Measurements from ENCODE around the gene KCNN1.
"Not testable (repeated sequence)": the region's sequence is repeated elsewhere in the genome, so short reads cannot be mapped to it uniquely, and the experiment has no call there.

Gene KCNN1

DNA sequence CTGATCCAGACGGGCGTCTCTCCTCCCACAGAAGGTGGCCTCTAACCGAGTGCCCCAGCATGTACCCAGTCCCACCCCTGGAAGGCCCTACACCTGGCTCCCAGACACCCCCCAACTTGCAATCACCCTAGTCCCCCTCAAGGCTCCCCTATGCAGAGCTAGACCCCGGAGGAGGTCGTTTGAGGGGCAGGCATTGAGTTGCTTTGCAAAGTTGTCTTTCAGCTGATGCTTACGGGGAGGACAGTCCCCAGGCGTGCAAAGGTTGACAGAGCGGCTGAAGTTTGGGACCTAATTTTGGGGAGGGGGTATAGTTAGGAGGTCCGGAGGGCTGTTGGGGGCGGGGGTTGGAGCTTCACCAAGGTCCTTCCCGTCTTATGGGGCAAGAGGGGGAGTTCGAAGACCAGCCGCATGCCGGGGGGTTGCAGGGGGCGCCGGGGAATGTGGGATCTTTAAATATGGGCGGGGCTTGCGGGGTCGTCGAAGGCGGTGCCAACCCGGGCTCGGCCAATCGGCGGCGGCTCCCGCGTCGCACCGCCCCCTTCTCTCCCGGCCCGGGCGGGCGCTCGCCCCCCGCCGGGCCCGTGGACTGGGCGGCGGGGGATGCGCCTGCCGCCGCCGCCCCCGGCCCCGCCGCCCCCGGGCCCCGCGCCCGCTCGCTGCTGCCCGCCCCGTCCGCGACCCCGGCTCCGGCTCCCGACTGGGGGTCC lies at the start of gene KCNN1:
TSS of gene KCNN1 (plus strand) at position 558 of the 707 bp plus-strand sequence. CDS start 6,782 bp downstream, outside the sequence.
- peaks cover 15% of the 10 kb centered on the region for H3K4me1 Mint-ChIP-seq
- peak within 1 kb of the TSS; percentile 44 for H3K4me3 Mint-ChIP-seq
- no peaks in the 10 kb centered on the region for H3K36me3 Mint-ChIP-seq
- DNase-seq (ENCODE audit: low spot score in 2 of 2) (no peak), ATAC-seq (no peak)
- H3K27ac Mint-ChIP-seq = no peak within 1 kb of the TSS
- no peaks in the 10 kb centered on the region for H3K9me3 Mint-ChIP-seq

GRCh38 chr19:17918151-17918550 lies 48.8 kb upstream of the KCNN1 start:
- H3K9me3 Mint-ChIP-seq; H3K4me3 Mint-ChIP-seq; DNase-seq (ENCODE audit: low spot score in 2 of 2); H3K36me3 Mint-ChIP-seq; ATAC-seq; H3K4me1 Mint-ChIP-seq; H3K27ac Mint-ChIP-seq: not testable (repeated sequence)

- DNase-seq (ENCODE audit: low spot score in 2 of 2); H3K4me1 Mint-ChIP-seq; H3K4me3 Mint-ChIP-seq: not testable (repeated sequence)
These were observed 47.8 kb upstream of the KCNN1 start for GRCh38 chr19:17919122-17919521.

DNA sequence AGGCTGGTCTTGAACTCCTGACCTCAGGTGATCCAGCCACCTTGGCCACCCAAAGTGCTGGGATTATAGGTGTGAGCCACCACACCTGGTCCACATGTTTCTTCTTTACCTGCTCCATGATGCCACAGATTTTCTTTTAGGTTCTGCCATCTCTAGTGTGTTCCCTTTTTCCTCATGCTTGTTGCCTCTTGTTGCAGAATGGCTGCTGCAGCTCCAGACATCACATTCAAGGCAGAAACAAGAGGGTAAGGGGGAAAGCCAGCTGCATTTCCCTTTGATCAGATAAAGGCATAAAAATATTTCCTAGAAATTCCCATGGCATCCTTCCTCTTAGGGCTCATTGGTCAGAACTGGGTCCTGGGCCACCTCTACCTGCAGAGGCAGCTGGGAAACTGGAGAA lies 46.4 kb upstream of the KCNN1 start:
- ATAC-seq (no peak), DNase-seq (ENCODE audit: low spot score in 2 of 2) (no peak)
- H3K4me3 Mint-ChIP-seq = no peak overlapping the region
- H3K36me3 Mint-ChIP-seq = no peaks in the 10 kb centered on the region
- H3K9me3 Mint-ChIP-seq = no peaks in the 10 kb centered on the region
- no peaks in the 10 kb centered on the region for H3K4me1 Mint-ChIP-seq
- H3K27ac Mint-ChIP-seq = no peak overlapping the region

More at GRCh38 chr19:17919122-17919521, 47.8 kb upstream of the KCNN1 start:
- not testable (repeated sequence) for ATAC-seq, H3K27ac Mint-ChIP-seq, H3K9me3 Mint-ChIP-seq, H3K36me3 Mint-ChIP-seq

GRCh38 chr19:17922138-17922537 lies 44.8 kb upstream of the KCNN1 start:
- Mint-ChIP-seq H3K27ac (no peak overlapping the region), H3K9me3 (no peaks in the 10 kb centered on the region)

DNA sequence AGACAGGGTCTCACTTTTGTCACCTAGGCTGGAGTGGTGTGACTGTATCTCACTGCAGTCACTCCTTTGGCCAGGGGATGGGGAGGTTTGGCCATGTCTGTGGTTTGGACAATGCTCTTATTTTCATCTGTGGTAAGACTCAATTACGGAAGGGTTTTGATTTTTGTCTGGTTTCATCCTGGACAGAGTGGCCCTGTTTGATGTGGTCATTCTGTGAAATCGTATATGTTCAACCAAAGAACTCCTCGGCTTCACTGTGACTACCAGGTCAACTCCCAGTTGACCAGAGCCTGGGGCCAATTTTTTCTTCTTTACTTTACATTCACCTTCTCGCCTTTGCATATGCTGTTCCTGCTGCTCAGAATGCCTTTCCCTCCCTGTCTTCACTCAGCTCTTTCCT lies 40.9 kb upstream of the KCNN1 start:
- Mint-ChIP-seq H3K4me3 (no peak overlapping the region), H3K4me1 (no peaks in the 10 kb centered on the region), H3K36me3 (no peaks in the 10 kb centered on the region), H3K27ac (no peak overlapping the region), H3K9me3 (no peaks in the 10 kb centered on the region)
- ATAC-seq (no peak), DNase-seq (ENCODE audit: low spot score in 2 of 2) (no peak)

More at GRCh38 chr19:17922138-17922537, 44.8 kb upstream of the KCNN1 start:
- Mint-ChIP-seq H3K4me1 (no peaks in the 10 kb centered on the region), H3K36me3 (no peaks in the 10 kb centered on the region), H3K4me3 (no peak overlapping the region)
- DNase-seq (ENCODE audit: low spot score in 2 of 2) (no peak), ATAC-seq (no peak)

DNA sequence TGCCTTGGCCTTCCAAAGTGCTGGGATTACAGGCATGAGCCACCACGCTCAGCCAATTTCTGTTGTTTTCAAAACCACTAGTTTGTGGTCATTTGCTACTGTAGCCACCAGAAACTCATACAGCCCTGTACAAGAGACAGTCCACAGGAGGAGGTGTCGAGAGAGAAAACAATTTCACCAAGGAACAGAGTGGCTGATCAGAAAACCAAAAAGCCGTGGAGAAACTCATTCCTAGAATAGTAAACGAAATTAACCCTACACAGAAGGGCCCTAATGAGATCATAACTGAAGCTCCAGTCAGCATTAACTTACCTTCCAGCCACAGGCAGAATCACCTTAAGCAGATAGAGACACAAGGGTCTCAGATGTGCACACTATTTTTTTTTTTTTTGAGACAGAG lies 37.9 kb upstream of the KCNN1 start:
- H3K27ac Mint-ChIP-seq = no peak overlapping the region
- peaks cover 26% of the 10 kb centered on the region for H3K4me1 Mint-ChIP-seq
- H3K36me3 Mint-ChIP-seq = peaks cover 17% of the 10 kb centered on the region
- H3K9me3 Mint-ChIP-seq = no peaks in the 10 kb centered on the region
- DNase-seq (ENCODE audit: low spot score in 2 of 2) = no peak
- no peak overlapping the region for H3K4me3 Mint-ChIP-seq
- ATAC-seq = peak; percentile 31

DNA sequence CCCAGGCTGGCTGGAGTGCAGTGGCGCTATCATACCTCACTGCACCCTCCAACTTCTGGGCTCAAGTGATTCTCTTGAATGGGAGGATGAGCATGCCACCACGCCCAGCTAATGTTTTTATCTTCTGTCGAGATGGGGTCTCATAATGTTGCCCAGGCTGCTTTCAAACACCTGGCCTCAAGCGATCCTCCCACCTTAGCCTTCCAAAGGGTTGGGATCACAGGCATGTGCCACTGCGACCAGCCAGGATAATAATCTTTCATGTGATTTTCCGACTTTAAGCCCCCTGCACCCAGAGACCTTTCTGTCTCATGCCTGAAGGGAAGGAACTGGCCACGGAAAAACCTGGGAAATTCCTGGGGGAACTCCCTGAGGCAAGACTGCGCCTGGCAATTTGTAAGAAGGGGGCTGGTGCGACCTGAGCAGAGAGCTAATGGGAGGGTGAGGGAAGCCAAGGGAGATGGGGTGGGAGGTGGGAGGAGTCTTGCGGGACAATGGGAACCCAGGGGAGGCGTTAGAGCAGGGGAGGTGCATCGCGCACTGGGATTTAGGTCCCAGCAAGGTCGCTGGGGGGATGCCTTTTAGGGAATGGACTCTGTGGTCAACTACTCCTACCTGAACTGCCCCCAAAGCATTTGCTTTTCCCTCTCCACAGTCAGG lies 35.2 kb upstream of the KCNN1 start:
- H3K4me3 Mint-ChIP-seq = peak overlapping the region; percentile 92
- peaks cover 26% of the 10 kb centered on the region for H3K4me1 Mint-ChIP-seq
- ATAC-seq (no peak), DNase-seq (ENCODE audit: low spot score in 2 of 2) (peak in 1 of 2 donors; percentile 50)
- H3K36me3 Mint-ChIP-seq = peaks cover 31% of the 10 kb centered on the region
- H3K9me3 Mint-ChIP-seq = no peaks in the 10 kb centered on the region
- H3K27ac Mint-ChIP-seq = no peak overlapping the region

DNA sequence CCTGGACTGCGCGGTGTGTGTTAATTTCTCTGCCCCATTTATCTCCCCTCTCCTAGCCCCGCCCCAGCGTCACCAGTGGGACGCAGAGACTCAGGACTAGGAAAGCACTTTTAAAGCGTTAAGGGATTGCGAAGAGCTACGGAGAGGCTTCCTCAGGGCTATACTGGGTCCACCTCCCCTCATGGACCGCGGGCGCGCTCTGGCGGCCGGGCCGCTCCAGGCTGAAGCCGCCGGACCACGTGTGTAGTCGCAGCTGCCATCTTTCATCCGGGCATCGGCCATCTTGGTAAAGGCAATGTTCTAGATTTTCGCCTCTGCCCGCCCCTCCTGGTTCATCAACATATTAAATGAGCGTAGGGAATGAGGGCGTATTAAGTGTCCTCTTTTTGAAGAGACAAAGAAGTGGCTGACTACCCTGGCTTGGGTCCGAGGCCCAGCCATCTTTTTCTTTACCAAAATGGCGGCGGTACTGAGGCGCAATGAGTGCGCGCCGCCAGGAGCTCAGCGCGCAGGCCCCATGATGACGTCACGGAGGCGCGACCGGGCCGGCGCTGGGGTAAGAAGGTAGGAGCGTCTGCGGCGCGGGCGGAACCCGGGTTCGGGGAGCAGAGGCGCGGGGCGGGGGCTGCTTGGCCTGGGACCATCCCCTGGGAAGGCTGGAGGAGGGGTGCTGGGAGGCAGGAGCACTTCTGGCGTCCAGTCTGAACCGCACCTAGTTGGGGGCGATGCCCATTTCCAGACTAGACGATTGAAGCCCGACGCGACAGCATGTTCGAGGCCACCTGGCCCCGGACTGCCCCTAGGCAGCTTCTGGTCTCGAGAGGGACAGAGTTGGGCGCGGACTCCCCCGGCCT lies 34.2 kb upstream of the KCNN1 start, which contains the start of gene CCDC124:
TSS of gene CCDC124 (plus strand) at position 531 of the 854 bp plus-strand sequence. CDS start 3,406 bp downstream, outside the sequence.
- peak within 1 kb of the TSS; percentile 98 for H3K27ac Mint-ChIP-seq
- H3K4me1 Mint-ChIP-seq = peaks cover 26% of the 10 kb centered on the region
- no peaks in the 10 kb centered on the region for H3K9me3 Mint-ChIP-seq
- H3K36me3 Mint-ChIP-seq = peaks cover 40% of the 10 kb centered on the region
- peak within 1 kb of the TSS; percentile 92 for H3K4me3 Mint-ChIP-seq
- DNase-seq (ENCODE audit: low spot score in 2 of 2) (peak; percentile 89 to 95), ATAC-seq (peak; percentile 97)

- H3K27ac Mint-ChIP-seq = peak overlapping the region; percentile 98
- H3K4me1 Mint-ChIP-seq = peaks cover 26% of the 10 kb centered on the region
- no peaks in the 10 kb centered on the region for H3K9me3 Mint-ChIP-seq
- H3K4me3 Mint-ChIP-seq = peak overlapping the region; percentile 92
- H3K36me3 Mint-ChIP-seq = peaks cover 48% of the 10 kb centered on the region
- DNase-seq (ENCODE audit: low spot score in 2 of 2) (peak in 1 of 2 donors; percentile 54), ATAC-seq (no peak)
These were observed 33.3 kb upstream of the KCNN1 start for GRCh38 chr19:17933414-17934129.

- DNase-seq (ENCODE audit: low spot score in 2 of 2) = no peak
- Mint-ChIP-seq H3K4me1 (peaks cover 26% of the 10 kb centered on the region), H3K9me3 (no peaks in the 10 kb centered on the region), H3K4me3 (no peak overlapping the region), H3K27ac (no peak overlapping the region), H3K36me3 (peaks cover 76% of the 10 kb centered on the region)
- ATAC-seq = no peak
These were observed 30.5 kb upstream of the KCNN1 start for GRCh38 chr19:17936379-17936778.

DNA sequence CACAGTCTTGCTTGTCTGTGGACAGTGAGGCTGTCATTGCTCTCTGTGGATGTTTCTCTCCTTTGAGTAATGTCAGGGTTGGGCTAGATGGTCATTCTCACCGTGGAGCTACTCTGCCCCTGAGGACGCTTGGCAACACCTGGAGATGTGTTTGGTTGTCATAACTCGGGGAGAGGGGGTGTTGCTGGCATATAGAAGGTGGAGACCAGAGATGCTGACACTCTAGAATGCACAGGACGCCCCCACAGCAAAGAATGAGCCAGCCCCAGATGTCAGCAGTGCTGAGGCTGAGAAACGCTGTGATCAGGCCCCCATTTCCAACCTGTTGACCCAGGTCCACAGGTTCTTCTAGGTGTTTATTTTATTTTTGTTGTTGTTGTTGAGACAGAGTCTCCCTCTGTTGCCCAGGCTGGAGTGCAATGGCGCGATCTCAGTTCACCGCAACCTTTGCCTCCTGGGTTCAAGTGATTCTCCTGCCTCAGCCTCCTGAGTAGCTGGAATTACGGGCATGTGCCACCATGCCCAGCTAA lies 29.5 kb upstream of the KCNN1 start:
- DNase-seq (ENCODE audit: low spot score in 2 of 2) = no peak
- no peak overlapping the region for H3K27ac Mint-ChIP-seq
- no peak overlapping the region for H3K4me3 Mint-ChIP-seq
- H3K36me3 Mint-ChIP-seq = peaks cover 85% of the 10 kb centered on the region
- no peak for ATAC-seq
- peaks cover 16% of the 10 kb centered on the region for H3K4me1 Mint-ChIP-seq
- no peaks in the 10 kb centered on the region for H3K9me3 Mint-ChIP-seq

DNA sequence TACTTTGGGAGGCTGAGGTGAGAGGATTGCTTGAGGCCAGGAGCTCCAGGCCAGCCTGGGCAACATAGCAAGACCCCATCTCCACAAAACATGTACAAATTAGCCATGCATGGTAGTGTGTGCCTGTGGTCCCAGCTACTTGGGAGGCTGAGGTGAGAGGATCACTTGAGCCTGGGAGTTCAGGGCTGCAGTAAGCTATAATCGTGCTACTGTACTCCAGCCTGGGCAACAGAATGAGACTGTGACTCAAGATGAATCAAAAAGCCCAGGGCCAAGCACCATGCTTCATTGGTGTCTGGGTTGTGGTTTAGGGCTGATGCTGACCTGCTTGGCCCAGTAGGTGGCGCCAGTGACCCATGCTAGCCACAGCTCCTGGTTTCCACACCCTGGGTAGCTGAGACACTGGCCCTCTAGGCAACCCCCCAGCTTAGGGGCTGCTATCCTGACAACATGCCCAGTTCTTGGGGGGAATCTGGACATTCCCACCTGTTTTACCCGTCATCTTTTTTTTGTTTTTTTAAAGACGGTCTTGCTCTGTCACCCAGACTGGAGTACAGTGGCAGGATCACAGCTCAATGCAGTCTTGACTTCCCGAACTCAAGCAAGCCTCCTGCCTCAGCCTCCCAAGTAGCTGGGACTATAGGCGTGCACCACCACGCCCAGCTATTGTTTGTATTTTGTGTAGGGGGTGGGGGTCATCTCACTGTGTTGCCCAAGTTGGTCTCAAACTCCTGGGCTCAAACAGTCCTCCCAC lies 28.6 kb upstream of the KCNN1 start:
- Mint-ChIP-seq H3K36me3 (peaks cover 76% of the 10 kb centered on the region), H3K4me3 (no peak overlapping the region), H3K9me3 (no peaks in the 10 kb centered on the region), H3K27ac (no peak overlapping the region), H3K4me1 (peaks cover 8% of the 10 kb centered on the region)
- peak; percentile 77 to 87 for DNase-seq (ENCODE audit: low spot score in 2 of 2)
- ATAC-seq = peak; percentile 98

DNA sequence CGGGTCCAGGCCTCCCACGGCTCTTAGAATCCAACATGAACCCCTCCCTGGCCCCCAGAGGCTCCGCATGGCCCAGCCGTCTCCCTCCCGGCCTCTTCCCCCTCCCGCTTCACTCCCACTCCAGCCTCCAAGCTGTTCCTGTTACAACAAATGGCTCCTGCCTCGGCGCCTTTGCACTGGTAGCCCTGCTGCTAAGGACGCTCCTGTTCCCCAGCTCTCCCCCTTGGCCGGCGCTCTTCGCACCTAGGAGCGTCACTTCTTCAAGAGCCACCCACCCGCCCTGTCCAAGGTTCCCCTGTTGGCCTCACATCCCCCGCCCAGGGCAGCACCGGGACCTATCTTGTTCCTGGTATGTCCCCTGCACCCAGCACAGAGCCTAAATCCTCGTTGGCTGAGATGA lies 24.7 kb upstream of the KCNN1 start:
- no peak for DNase-seq (ENCODE audit: low spot score in 2 of 2)
- Mint-ChIP-seq H3K4me3 (no peak overlapping the region), H3K9me3 (no peaks in the 10 kb centered on the region), H3K4me1 (peaks cover 16% of the 10 kb centered on the region), H3K27ac (no peak overlapping the region), H3K36me3 (peaks cover 66% of the 10 kb centered on the region)
- ATAC-seq = no peak

Data from stimulated activated effector memory CD8-positive, alpha-beta T cell treated with anti-CD3 and anti-CD28 coated beads, Interleukin-12 subunit alpha, Interleukin-12 subunit beta, amount 100 ng/mL, for 72 hours (primary cell).